ENCODE measurements around the gene SLC29A2. TPM values are rescaled to one million over a fixed set of nuclear protein-coding genes. Genes with fewer than 3 reads are reported as not detected.
"Not testable (repeated sequence)": the region's sequence is repeated elsewhere in the genome, so short reads cannot be mapped to it uniquely, and the experiment has no call there.

The SLC29A2 gene
- total RNA-seq, 1 donor from 2014 or later, result 8.8 TPM

GRCh38 chr11:66388780-66389386 is 17.3 kb upstream of the SLC29A2 start:
- intact Hi-C loops (cut with DNase I), result loop anchor here (5.0 kb wide), 1 partner anchor 42 kb away; the partner anchor contains the start of genes B4GAT1 and BRMS1
- no peak for DNase-seq (ENCODE audit: low spot score)

- intact Hi-C loops (cut with DNase I), result loop anchor here (2.0 to 5.0 kb wide), 2 partner anchors 39 to 76 kb away; partner anchors contain the start of genes B4GAT1 and BRMS1
- peak; percentile 86 for DNase-seq (ENCODE audit: low spot score)
Observed at GRCh38 chr11:66386171-66387069, 14.9 kb upstream of the SLC29A2 start.

- intact Hi-C loops (cut with DNase I); DNase-seq (ENCODE audit: low spot score): not testable (repeated sequence)
Observed at GRCh38 chr11:66384316-66384715, 12.8 kb upstream of the SLC29A2 start.

DNA sequence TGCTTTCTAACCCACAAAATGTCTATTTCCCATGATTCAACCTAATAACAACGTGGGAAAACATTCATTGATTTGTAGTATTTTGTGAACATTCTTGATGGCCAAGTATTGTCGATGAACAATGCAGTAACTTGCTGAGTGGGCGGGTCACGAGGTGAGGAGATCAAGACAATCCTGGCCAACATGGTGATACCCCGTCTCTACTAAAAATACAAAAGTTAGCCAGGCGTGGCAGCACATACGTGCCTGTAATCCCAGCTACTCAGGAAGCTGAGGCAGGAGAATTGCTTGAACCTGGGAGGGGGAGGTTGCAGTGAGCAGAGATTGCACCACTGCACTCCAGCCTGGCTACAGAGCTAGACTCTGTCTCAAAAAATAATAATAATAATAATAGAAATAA is 8.7 kb upstream of the SLC29A2 start:
- intact Hi-C loops (cut with DNase I), result not testable (repeated sequence)

DNA sequence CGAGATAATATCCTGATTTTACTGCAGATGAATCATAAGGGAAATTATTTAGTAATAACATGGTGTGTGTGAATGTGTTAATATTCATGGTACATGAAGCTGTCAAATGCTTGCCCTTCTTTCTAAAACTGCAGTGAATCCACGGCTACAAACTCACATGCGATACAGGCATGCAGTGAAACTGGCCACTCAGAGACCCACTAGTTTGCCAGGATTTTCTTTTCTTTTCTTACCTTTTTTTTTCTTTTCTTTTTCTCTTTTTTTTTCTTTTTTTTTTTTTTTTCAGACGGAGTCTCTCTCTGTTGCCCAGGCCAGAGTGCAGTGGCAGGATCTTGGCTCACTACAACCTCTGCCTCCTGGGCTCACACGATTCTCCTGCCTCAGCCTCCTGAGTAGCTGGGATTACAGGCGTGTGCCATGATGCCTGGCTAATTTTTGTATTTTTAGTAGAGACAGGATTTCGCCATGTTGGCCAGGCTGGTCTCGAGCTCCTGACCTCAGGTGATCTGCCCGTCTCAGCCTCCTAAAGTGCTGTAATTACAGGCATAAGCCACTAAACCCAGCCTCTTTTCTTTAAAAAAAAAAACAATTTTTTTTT is 2.2 kb upstream of the SLC29A2 start:
- intact Hi-C loops (cut with DNase I); DNase-seq (ENCODE audit: low spot score): not testable (repeated sequence)

More for the DNA sequence above, 8.7 kb upstream of the SLC29A2 start:
- not testable (repeated sequence) for DNase-seq (ENCODE audit: low spot score)

DNA sequence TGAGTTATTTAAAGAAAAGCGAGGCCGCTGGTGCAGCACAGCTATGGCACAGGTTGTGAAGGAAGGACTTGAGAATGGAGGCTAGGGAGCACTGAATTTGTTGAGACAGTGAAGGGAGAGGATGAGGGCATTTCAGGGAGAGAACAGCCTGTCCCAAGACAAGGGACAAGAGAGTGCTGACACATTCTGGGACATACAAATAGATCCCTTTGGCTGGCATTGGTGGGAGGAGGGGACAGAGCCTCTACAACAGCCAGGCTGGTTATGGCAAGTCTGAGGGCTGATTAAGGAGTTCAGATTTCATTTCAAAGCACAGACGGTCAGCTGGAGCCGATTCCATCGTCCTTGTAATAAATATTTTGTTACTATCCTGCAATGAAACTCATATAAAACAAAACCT is 1.7 kb upstream of the SLC29A2 start:
- DNase-seq (ENCODE audit: low spot score), result no peak
- intact Hi-C loops (cut with DNase I), result no loop called here

DNA sequence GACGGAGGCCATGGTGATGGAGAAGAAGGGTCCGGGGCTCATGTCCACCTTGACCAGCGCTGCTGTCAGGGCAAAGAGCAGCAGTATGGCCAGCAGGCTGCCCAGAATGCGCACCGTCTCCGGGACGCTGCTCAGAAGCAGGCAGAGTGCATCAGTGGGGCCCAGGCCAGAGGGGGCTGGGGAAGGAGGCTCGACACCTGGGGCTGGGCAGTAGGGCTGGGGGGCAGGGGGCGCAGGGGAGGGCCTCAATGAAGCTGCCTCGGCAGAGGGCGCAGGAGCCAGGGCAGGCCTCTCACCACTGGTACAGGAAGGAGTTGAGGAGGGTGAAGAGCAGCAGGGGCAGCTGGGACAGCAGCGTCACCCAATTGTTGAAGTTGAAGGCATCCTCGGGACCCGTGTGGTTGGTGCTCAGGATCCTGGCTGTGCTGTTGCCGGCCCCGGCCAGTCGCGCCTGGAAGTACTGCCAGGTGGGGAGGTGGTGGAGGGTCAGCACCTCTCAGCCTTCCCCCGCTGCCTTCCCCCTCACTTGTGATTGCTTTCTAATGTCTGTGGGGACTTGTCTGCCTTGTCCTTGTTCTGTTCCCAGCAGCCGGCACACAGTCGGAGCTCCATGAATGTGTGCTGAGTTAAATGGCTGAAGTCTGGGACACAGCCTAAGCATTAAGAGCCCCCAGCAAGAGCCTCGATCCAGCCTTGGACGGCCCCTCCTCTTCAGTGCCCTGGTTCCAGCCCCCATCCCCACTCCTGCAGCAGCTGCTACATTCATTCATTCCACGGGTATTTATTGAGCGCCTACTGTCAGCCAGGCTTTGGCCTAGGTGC is 2.3 kb downstream of the SLC29A2 start:
- no peak for DNase-seq (ENCODE audit: low spot score)

GRCh38 chr11:66368484-66368883 is 3.1 kb downstream of the SLC29A2 start:
- intact Hi-C loops (cut with DNase I), result loop anchor here (2.0 kb wide), 1 partner anchor 20 kb away; no protein-coding TSS in a partner anchor
- no peak for DNase-seq (ENCODE audit: low spot score)

More for the DNA sequence above, 2.3 kb downstream of the SLC29A2 start:
- intact Hi-C loops (cut with DNase I), result loop anchor here (2.0 kb wide), 1 partner anchor 20 kb away; no protein-coding TSS in a partner anchor

- no peak for DNase-seq (ENCODE audit: low spot score)
- intact Hi-C loops (cut with DNase I), result loop anchor here (2.0 kb wide), 1 partner anchor 19 kb away; no protein-coding TSS in a partner anchor
Observed at GRCh38 chr11:66367561-66368312, 3.8 kb downstream of the SLC29A2 start.

- DNase-seq (ENCODE audit: low spot score), result no peak
- intact Hi-C loops (cut with DNase I), result no loop called here
Observed at GRCh38 chr11:66366844-66367477, 4.6 kb downstream of the SLC29A2 start.

- intact Hi-C loops (cut with DNase I), result no loop called here
- DNase-seq (ENCODE audit: low spot score), result no peak
Observed at GRCh38 chr11:66365711-66366619, 5.6 kb downstream of the SLC29A2 start.

GRCh38 chr11:66365166-66365565 is 6.4 kb downstream of the SLC29A2 start:
- no peak for DNase-seq (ENCODE audit: low spot score)
- intact Hi-C loops (cut with DNase I), result no loop called here

DNA sequence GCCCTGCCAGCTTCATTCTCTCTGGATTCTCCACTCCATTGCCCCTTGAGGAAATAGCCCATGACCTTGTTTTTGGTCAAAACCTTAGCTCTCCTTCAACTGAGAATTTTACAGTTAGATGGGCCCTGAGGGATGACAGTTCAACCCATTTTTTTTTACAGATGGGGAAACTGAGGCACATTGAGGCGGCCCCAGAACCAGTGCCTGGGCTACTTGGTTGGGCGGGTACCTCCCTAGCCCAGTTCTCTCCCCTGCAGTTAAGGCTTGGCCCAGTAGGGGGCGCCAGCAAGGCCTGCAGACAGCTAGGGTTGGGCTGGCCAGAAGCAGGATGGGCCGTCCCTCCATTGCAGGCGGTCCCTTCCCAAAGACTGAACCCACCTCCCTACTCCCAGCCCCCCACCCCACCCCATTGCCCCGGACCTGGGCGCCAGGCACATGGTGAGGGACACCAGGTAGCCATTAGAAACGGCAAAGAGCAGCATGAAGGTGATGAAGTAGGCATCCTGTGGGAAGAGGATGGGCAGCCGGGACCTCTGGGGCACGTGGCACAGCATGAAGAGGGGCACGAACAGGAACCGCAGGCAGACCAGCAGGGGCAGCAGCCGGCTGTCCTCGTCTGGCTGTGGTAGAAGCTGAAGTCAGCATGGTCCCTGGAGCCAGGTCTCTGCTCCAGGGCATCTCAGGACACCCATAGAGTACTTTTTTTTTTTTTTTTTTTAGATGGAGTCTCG is 7.6 kb downstream of the SLC29A2 start:
- no peak for DNase-seq (ENCODE audit: low spot score)
- intact Hi-C loops (cut with DNase I), result no loop called here

DNA sequence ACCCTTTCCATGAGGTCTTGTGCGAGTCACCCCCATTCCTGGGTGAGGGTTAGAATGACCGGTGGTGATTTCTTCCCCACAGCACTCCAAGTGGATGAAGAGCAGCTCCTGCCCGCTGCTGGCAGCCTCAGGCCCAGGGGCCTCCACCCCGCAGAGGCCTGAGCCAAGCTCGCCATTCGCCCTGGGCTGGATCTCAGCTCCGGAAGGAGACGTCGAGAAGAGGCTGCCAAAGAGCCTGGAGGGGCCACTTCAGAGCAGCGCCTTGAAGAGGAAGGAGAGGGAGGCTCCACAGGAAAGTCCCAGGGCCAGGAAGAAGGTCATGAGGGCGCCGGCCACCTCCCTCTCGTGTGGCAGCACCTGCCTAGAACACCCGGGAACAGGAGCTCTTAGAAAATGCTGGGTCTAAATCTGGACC is 8.4 kb downstream of the SLC29A2 start:
- intact Hi-C loops (cut with DNase I), result no loop called here
- DNase-seq (ENCODE audit: low spot score), result no peak

- intact Hi-C loops (cut with DNase I), result no loop called here
- no peak for DNase-seq (ENCODE audit: low spot score)
Observed at GRCh38 chr11:66362481-66363147, 8.9 kb downstream of the SLC29A2 start.

- no peak for DNase-seq (ENCODE audit: low spot score)
- intact Hi-C loops (cut with DNase I), result no loop called here
Observed at GRCh38 chr11:66361502-66361941, 10.0 kb downstream of the SLC29A2 start.

Data from cardiac septum (tissue), 1 donor.